Choroid plexus epithelial cell (primary cell): ENCODE results near the gene CAGE1.

ENCODE experiments used
- DNase-seq: peaks from one replicate; pipeline ENCODE4 v3.0.0-alpha.2; 2010; ENCODE audit warnings: low read depth
- H3K4me3 ChIP-seq: 2 replicates; pipeline ENCODE4 v1.5.1; 2011; ENCODE audit warnings: low read depth, mild to moderate bottlenecking, control low read depth, low read length, moderate library complexity
- TF ChIP-seq, protein P1 (sequence below): conservative IDR thresholded peaks from 2 replicates; pipeline ENCODE4 v1.5.1; 2011; ENCODE audit warnings: low read depth, mild to moderate bottlenecking, control low read depth, inconsistent platforms, low read length, moderate library complexity

CAGE1 gene

GRCh38 chr6:7389451-7390225 is at the start of gene CAGE1, which contains the start of gene RIOK1:
Gene CAGE1, minus strand, starts transcription at chr6:7389742. Its CDS starts 2,569 bp downstream, at chr6:7387173.
Gene RIOK1, plus strand, starts transcription at chr6:7389808. Its CDS starts 195 bp downstream, at chr6:7390003.
- TF ChIP-seq, protein P1, sequence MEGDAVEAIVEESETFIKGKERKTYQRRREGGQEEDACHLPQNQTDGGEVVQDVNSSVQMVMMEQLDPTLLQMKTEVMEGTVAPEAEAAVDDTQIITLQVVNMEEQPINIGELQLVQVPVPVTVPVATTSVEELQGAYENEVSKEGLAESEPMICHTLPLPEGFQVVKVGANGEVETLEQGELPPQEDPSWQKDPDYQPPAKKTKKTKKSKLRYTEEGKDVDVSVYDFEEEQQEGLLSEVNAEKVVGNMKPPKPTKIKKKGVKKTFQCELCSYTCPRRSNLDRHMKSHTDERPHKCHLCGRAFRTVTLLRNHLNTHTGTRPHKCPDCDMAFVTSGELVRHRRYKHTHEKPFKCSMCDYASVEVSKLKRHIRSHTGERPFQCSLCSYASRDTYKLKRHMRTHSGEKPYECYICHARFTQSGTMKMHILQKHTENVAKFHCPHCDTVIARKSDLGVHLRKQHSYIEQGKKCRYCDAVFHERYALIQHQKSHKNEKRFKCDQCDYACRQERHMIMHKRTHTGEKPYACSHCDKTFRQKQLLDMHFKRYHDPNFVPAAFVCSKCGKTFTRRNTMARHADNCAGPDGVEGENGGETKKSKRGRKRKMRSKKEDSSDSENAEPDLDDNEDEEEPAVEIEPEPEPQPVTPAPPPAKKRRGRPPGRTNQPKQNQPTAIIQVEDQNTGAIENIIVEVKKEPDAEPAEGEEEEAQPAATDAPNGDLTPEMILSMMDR: peak; percentile 16
- peak within 1 kb of the TSS; percentile 73 for H3K4me3 ChIP-seq
- DNase-seq: peak; percentile 97

DNA sequence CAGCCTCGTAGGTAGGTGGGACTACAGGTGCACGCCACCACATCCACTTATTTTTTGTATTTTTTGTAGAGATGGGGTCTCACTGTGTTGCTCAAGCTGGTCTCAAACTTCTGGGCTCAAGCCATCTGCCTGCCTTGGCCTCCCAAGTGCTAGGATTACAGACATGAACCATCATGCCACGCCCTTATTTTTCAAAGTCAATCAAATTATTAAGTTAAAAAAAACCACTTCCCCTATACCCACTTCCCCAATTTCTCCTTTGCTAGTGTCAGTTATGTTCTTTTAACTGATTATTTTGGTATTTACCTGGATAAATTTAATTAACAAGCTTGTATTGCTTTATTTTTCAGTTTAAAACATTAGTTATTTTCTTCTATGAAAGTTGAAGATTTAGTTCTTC is 49.7 kb upstream of the CAGE1 start:
- TF ChIP-seq, protein P1: no peak
- no peak for DNase-seq
- no peak overlapping the region for H3K4me3 ChIP-seq

DNA sequence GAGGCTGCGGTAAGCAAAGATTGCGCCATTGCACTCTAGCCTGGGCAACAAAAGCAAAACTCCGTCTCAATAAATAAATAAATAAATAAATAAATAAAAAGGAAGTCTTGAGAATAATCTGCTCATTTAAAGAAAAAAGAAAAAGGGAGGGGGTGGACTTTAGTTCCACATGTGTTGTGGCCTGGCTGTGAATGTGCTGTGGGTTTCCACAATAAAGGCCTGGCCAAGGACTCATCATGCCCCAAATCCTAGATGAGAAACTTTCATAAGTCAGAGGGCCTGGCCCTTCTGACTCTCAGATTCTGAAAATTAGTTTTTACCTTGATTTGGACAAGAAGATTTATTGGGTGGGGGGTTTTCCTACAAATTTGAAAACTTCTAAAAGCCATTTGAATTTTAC is 48.5 kb upstream of the CAGE1 start:
- DNase-seq: no peak
- TF ChIP-seq, protein P1: no peak
- H3K4me3 ChIP-seq: no peak overlapping the region

- DNase-seq: no peak
- no peak overlapping the region for H3K4me3 ChIP-seq
- TF ChIP-seq, protein P1: no peak
Observed at GRCh38 chr6:7434672-7435071, 45.1 kb upstream of the CAGE1 start.

- TF ChIP-seq, protein P1: no peak
- peak; percentile 47 for DNase-seq
- no peak overlapping the region for H3K4me3 ChIP-seq
Observed at GRCh38 chr6:7433121-7433617, 43.6 kb upstream of the CAGE1 start.

- H3K4me3 ChIP-seq: no peak overlapping the region
Observed at GRCh38 chr6:7432391-7433120, 43.0 kb upstream of the CAGE1 start.

More at GRCh38 chr6:7432391-7433120, 43.0 kb upstream of the CAGE1 start:
- TF ChIP-seq, protein P1: no peak
- no peak for DNase-seq
